PC-9 (cell line): Measurements from ENCODE around the gene NLRP14. TPM values are rescaled to one million over a fixed set of nuclear protein-coding genes. Genes with fewer than 3 reads are reported as not detected.

Experiments
- BruUV-seq: library from RNA; stranded (reverse); fragments of 400-500 nt; replicated peaks from 2 replicates; lab custom pipeline; 2021; lab: Mats Ljungman, UMichigan
- CTCF ChIA-PET: fragments of 300-600 bp; sonication (Branson Sonifier 250); formaldehyde crosslinking; loops from one replicate; lab custom pipeline; 2022; ENCODE audit warnings: antibody characterized with exemption; lab: Charles Lee
- POLR2A ChIA-PET: fragments of 300-600 bp; sonication (Branson Sonifier 250); formaldehyde crosslinking; loops from one replicate; lab custom pipeline; 2022; ENCODE audit warnings: antibody characterized with exemption; ENCODE audit not compliant: unreplicated experiment; lab: Charles Lee
- DNase-seq, 2 experiments: peaks; one replicate each; pipeline versions ENCODE4 v3.0.0 to v3.0.0-alpha.2; 2015 to 2022; ENCODE audit warnings: mixed read lengths in 1 of 2
- H2AFZ ChIP-seq: fragments of 200-600 bp; sonication (generic); 2 replicates; pipeline ENCODE4 v1.8.1; 2017; ENCODE audit warnings: antibody characterized with exemption
- H3F3A ChIP-seq: fragments of 200-600 bp; sonication (generic); 2 replicates; pipeline ENCODE4 v1.8.1; 2017; ENCODE audit warnings: antibody characterized with exemption, mild to moderate bottlenecking, low read depth; ENCODE audit not compliant: insufficient read depth
- H3K27ac ChIP-seq: fragments of 200-600 bp; sonication (generic); 2 replicates; pipeline ENCODE4 v1.6.1; 2016; ENCODE audit warnings: mixed run types
- H3K27me3 ChIP-seq: fragments of 200-600 bp; sonication (generic); 2 replicates; pipeline ENCODE4 v1.6.1; 2016; ENCODE audit warnings: low read depth, mixed run types; ENCODE audit not compliant: insufficient read depth
- H3K36me3 ChIP-seq: fragments of 200-600 bp; sonication (generic); 2 replicates; pipeline ENCODE4 v1.6.1; 2016; ENCODE audit warnings: low read depth, mixed run types
- H3K4me1 ChIP-seq: fragments of 200-600 bp; sonication (generic); replicated peaks from 2 replicates; pipeline ENCODE4 v1.6.1; 2016; ENCODE audit warnings: mixed run types; ENCODE audit not compliant: insufficient read depth
- H3K4me2 ChIP-seq: fragments of 200-600 bp; sonication (generic); 2 replicates; pipeline ENCODE4 v1.6.1; 2017; ENCODE audit warnings: mixed run types
- H3K4me3 ChIP-seq: fragments of 200-600 bp; sonication (generic); 2 replicates; pipeline ENCODE4 v1.6.1; 2016; ENCODE audit warnings: mixed run types
- H3K79me2 ChIP-seq: fragments of 200-600 bp; sonication (generic); 2 replicates; pipeline ENCODE4 v1.6.1; 2017; ENCODE audit warnings: low read depth, mixed run types
- H3K9me2 ChIP-seq: fragments of 200-600 bp; sonication (generic); 2 replicates; pipeline ENCODE4 v1.8.1; 2017; ENCODE audit warnings: mild to moderate bottlenecking; ENCODE audit not compliant: insufficient read depth
- H3K9me3 ChIP-seq: fragments of 200-600 bp; sonication (generic); 2 replicates; pipeline ENCODE4 v1.8.1; 2016; ENCODE audit warnings: low read depth; ENCODE audit not compliant: insufficient read depth
- H4K20me1 ChIP-seq: fragments of 200-600 bp; sonication (generic); 2 replicates; pipeline ENCODE4 v1.8.1; 2017; ENCODE audit not compliant: insufficient read depth
- EZH2 ChIP-seq: fragments of 200-600 bp; sonication (generic); IDR thresholded peaks from 2 replicates; pipeline ENCODE4 v1.8.0; 2017; ENCODE audit warnings: antibody characterized with exemption, low read depth
- intact Hi-C: fragments of 100-400 bp; cut with micrococcal nuclease; formaldehyde crosslinking; loops from one replicate; pipeline ENCODE4 v1.10.0; 2022; ENCODE audit not compliant: unreplicated experiment
- total RNA-seq: library from RNA; stranded (reverse); gene quantifications from 2 replicates; pipeline ENCODE4 v1.2.3, GENCODE V29; 2021
- TF ChIP-seq, protein P1 (sequence below): fragments of 200-600 bp; sonication (generic); conservative IDR thresholded peaks from 2 replicates; pipeline ENCODE4 v1.6.1; 2017; ENCODE audit warnings: mixed run types, antibody characterized with exemption, mild to moderate bottlenecking, moderate library complexity

The NLRP14 gene
- total RNA-seq, 1 experiment from 2014 or later = not detected

DNA sequence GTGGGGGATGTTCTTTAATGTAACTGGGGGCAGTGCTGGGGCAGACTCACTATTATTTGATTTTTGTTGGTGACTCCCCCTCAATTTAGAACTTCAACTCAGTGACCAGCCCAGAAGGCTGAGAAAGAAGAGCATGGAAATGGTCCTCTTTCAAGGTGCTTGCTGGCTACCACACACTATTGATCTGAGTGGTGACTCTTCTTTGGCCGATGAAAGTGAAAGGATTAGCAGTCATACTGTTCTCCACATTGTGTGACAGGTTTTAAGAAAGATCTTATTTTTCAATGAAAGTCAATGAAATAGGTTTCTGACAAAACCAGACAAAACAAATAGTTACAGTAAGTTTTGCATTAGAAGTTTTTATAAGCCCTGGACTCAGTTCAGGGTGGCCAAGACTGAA, 29.9 kb downstream of the NLRP14 start:
- TF ChIP-seq, protein P1, sequence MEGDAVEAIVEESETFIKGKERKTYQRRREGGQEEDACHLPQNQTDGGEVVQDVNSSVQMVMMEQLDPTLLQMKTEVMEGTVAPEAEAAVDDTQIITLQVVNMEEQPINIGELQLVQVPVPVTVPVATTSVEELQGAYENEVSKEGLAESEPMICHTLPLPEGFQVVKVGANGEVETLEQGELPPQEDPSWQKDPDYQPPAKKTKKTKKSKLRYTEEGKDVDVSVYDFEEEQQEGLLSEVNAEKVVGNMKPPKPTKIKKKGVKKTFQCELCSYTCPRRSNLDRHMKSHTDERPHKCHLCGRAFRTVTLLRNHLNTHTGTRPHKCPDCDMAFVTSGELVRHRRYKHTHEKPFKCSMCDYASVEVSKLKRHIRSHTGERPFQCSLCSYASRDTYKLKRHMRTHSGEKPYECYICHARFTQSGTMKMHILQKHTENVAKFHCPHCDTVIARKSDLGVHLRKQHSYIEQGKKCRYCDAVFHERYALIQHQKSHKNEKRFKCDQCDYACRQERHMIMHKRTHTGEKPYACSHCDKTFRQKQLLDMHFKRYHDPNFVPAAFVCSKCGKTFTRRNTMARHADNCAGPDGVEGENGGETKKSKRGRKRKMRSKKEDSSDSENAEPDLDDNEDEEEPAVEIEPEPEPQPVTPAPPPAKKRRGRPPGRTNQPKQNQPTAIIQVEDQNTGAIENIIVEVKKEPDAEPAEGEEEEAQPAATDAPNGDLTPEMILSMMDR = no peak
- TF ChIP-seq EZH2 = no peak
- Histone ChIP-seq H2AFZ (no peak overlapping the region), H3K9me3 (no peaks in the 10 kb centered on the region), H3K4me1 (no peaks in the 10 kb centered on the region), H3K79me2 (no peaks in the 10 kb centered on the region), H3K4me3 (no peak overlapping the region), H3K9me2 (no peaks in the 10 kb centered on the region), H3K4me2 (no peak overlapping the region), H3K36me3 (no peaks in the 10 kb centered on the region), H4K20me1 (no peaks in the 10 kb centered on the region), H3K27me3 (no peaks in the 10 kb centered on the region), H3F3A (no peaks in the 10 kb centered on the region), H3K27ac (no peak overlapping the region)
- CTCF ChIA-PET = no interaction called here
- DNase-seq = no peak
- no TSS peak for BruUV-seq
- POLR2A ChIA-PET = no interaction called here
- intact Hi-C loops = no loop called here

DNA sequence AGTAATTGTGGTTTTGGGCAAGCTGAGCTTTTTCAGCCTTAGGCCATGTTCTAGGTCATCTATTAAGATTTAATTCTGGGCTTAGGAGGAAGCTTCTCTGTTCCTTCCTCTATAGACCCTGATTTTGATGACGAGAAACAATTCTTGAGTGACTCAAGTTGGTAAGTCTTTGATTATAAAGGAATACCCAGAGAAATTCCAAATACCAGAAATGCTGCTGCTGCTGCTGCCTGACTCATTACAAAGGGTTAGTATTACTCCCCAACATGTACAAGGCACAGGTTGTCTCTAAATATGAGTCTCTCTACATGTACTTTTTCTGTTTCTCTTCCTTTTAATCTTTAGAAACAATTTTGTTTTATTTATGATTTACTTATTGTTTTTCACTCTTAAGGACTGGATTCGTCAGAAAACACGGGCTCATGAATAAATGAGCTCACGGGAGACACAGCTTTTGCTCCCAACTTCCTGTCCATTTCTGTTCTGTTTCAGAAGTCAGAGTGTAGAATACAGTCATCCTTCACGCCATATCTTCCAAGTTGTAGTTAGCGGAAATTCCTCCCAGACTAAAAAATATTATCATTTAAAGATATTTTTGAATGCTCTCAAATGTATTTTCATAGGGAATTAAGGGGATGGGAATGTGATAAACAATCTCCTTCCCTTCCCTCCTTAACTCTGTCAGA, 36.7 kb downstream of the NLRP14 start:
- Histone ChIP-seq H3K36me3 (no peaks in the 10 kb centered on the region), H2AFZ (no peak overlapping the region)

DNA sequence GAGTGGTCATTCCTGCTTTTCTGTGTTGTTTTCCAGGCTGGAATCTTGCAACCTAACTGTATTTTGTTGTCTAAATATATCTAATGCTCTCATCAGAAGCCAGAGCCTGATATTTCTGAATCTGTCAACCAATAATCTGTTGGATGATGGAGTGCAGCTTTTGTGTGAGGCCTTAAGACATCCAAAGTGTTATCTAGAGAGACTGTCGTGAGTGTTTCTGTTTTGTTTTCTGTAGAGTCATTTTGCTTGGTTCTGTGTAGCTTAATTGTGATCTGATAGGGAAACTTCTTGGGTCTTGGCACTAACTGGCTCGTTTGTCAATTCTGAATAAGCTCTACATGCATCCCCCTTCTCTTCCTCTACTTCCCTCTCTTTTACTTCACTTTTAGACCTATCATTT, 37.4 kb downstream of the NLRP14 start:
- no TSS peak for BruUV-seq
- H3K27ac ChIP-seq = no peak overlapping the region
- H3F3A ChIP-seq = no peaks in the 10 kb centered on the region
- H3K4me2 ChIP-seq = no peak overlapping the region
- H4K20me1 ChIP-seq = no peaks in the 10 kb centered on the region
- H3K9me2 ChIP-seq = no peaks in the 10 kb centered on the region
- no peaks in the 10 kb centered on the region for H3K79me2 ChIP-seq
- no peaks in the 10 kb centered on the region for H3K4me1 ChIP-seq
- H2AFZ ChIP-seq = no peak overlapping the region
- no peaks in the 10 kb centered on the region for H3K27me3 ChIP-seq
- CTCF ChIA-PET = no interaction called here
- TF ChIP-seq, protein P1 = no peak
- TF ChIP-seq EZH2 = no peak
- DNase-seq = no peak
- H3K4me3 ChIP-seq = no peak overlapping the region
- H3K9me3 ChIP-seq = no peaks in the 10 kb centered on the region
- POLR2A ChIA-PET = no interaction called here
- intact Hi-C loops = no loop called here
- H3K36me3 ChIP-seq = no peaks in the 10 kb centered on the region

More for the DNA sequence above, 36.7 kb downstream of the NLRP14 start:
- Histone ChIP-seq H3K27me3 (no peaks in the 10 kb centered on the region), H3K4me2 (no peak overlapping the region), H3F3A (no peaks in the 10 kb centered on the region), H3K4me3 (no peak overlapping the region), H4K20me1 (no peaks in the 10 kb centered on the region), H3K27ac (no peak overlapping the region), H3K9me2 (no peaks in the 10 kb centered on the region), H3K9me3 (no peaks in the 10 kb centered on the region), H3K79me2 (no peaks in the 10 kb centered on the region), H3K4me1 (no peaks in the 10 kb centered on the region)
- POLR2A ChIA-PET = no interaction called here
- no TSS peak for BruUV-seq
- CTCF ChIA-PET = no interaction called here
- no peak for DNase-seq
- intact Hi-C loops = no loop called here
- no peak for TF ChIP-seq EZH2
- TF ChIP-seq, protein P1 = no peak
